G401 (cell line): ENCODE data around the gene HTRA2. TPM values are rescaled to one million over a fixed set of nuclear protein-coding genes. Genes with fewer than 3 reads are reported as not detected.
"Not testable (repeated sequence)": the region's sequence is repeated elsewhere in the genome, so short reads cannot be mapped to it uniquely, and the experiment has no call there.

Experiments used
- DNase-seq: peaks from one replicate; pipeline ENCODE4 v3.0.0-alpha.2; 2015; ENCODE audit warnings: low spot score
- in situ Hi-C: cut with HindIII; loops from 2 replicates; pipeline ENCODE4 v1.10.0; 2016; ENCODE audit warnings: low sequenced_read_pairs, mixed read lengths
- total RNA-seq: library from RNA; depleted of rRNA; stranded (reverse); fragments of >200 nt; shearing (Covaris generic); gene quantifications from 2 replicates; pipeline ENCODE4 v1.2.3, GENCODE V29; 2014; rRNA removed

The HTRA2 gene
- 62.1 and 62.8 TPM in 2 replicates for total RNA-seq

DNA sequence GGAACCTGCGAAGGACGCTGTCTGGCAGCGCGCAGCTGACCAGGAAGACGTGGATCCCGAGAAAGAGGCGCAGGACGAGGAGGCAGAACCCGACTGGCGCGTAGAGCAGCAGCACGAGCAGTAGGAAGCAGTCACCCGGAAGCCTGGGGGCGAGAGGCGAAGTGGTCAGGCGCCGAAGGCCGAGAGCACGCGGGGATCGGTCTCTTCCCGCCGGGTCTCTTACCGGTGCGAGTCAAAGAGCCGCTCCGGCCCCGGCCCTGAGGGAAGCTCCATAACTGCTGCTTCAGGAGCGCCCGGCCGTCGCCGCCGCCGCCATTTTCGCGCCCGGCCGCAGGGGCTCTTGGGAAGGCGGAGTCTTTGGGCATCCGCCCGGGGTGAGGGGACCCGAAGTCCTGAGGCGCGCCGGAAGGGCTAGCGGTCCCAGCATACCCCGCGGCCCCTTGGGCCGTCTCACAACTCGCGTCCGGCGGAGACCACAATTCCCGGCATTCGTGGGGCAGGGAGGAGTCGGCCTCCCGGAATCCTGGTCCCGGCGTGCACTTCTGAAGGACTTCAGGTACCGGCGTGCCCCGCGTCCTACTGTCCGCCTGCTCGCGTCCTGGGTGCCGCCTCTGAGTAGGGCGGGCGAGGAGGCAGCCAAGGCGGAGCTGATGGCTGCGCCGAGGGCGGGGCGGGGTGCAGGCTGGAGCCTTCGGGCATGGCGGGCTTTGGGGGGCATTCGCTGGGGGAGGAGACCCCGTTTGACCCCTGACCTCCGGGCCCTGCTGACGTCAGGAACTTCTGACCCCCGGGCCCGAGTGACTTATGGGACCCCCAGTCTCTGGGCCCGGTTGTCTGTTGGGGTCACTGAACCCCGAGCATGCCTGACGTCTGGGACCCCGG is at the start of gene HTRA2, which contains the start of gene AUP1:
TSS of gene HTRA2 (plus strand) at position 577 of the 882 bp plus-strand sequence. CDS start at position 651, 74 bp downstream.
TSS of gene AUP1 (minus strand) at position 350 of the 882 bp plus-strand sequence. CDS start at position 273, 77 bp downstream.
- peak; percentile 99 for DNase-seq
- in situ Hi-C loops, result no loop called here

DNA sequence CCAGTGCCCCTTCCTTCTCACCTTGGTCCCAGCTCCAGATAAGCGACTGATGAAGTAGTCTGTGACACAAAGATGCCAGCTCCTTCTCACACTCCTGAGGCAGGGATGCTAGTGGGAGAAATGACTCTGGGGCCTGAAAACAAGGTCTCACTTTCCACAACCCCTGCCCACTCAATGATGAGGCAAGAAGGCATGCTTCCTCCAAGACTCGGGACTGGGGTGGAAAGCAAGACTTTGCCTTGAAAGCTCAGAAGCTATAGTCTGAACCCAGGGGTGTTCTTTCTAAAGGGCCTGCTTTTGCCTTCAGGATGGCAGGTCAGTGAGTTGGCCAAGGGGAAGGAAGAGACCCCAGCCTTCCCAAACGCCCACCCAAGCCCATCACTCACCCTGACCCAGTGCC is 48.3 kb upstream of the HTRA2 start:
- in situ Hi-C loops, result no loop called here
- no peak for DNase-seq

DNA sequence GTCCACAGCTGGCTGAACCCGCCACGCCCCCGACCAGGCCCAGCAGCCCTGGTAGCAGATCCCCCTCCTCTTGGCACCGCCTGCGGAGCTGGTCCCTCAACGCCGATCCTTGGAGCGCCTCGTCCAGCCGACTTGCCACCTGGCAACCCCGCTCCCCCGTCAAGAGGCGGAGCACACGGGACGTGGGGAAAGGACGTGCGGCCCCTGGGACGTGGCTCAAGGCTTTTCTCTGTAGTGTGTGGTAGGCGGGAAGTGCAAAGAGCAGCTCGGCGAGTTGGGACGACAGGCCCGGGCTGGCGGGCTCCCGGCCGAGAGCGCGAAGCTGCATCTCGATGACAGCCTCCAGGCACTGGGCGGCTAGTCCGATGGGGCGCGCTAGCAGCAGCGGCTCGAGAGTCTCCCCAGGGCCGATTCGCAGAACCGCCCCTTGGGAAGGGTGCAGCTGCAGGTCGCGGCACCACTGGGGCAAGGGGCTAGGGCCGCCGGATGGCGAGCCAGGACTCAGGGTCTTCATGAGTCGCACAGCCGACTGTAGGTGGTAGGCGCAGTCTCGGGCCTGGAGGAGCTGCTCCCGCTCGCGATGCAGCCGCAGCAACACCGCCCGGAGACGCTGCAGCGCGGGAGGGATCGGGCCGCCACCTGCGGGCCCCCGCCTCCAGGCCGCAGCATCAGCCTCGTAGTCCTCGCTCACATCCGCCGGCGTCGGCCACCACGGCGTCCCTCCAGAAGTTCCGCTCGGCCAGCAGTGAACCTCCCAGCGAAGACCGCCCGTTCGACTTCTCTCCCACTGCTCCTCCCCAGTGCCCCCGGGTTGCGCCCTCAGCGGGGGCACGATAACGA is 47.6 kb upstream of the HTRA2 start:
- DNase-seq, result no peak
- in situ Hi-C loops, result no loop called here

DNA sequence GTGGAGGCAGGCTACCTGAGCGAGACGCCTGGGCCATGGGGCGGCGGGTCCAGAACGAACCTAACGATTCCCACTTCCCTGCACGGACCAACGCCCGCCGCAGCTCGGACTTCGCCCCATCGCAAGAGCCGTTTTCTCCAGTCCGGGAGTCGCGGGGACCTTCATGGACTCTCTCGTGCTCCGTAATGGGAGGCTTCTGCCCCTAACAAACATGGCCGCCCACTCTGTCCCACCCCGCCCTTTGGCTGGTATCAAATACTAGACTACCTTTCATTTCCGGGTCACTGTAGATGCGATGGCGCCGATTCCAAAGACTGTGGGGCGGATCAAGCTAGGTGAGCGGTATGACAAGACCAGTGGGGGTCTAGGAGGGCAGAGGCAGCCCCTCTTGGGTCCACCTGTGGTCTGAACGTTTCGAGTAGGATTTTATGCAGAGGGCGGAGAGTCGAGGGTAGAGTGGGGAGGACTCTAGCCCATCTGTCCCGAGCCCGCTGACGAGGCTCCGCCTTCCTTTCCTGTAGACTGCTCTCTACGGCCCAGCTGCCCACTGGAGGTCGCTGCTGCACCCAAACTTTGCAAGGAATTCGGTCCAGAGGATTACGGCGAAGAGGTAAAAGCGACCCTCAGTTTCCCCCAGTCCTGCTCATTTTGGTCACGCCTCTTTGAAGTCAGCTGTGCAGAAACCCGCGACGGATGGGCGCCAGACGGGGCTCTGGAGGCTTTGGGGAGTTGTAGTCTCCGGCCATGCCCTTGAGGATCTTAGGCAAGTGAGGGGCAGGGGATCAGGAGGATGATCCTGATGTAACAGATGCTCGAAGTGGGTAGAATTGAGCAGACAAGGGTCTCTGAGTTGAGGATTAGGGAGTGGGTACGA is 46.7 kb upstream of the HTRA2 start, which contains the start of the genes CCDC142 and TTC31:
TSS of gene CCDC142 (minus strand) at position 198 of the 874 bp plus-strand sequence. CDS start at position 37, 161 bp downstream.
TSS of gene TTC31 (plus strand) at position 281 of the 874 bp plus-strand sequence. CDS start at position 296, 15 bp downstream.
- peak; percentile 97 for DNase-seq
- in situ Hi-C loops, result no loop called here

DNA sequence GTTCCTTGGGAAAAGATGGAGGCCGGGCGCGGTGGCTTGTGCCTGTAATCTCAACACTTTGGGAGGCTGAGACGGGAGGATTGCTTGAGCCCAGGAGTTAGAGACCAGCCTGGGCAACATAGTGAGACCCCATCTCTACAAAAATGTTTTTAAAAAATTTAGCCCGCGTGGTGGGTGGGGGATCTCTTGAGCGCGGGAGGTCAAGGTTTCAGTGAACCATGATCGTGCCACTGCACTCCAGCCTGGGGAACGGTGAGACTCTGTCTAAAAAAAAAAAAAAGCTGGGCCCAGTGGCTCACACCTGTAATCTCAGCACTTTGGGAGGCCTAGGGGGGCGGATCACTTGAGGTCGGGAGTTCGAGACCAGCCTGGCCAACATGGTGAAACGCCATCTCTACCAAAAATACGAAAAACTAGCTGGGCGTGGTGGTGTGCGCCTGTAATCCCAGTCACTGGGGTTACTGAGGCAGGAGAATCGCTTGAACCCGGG is 46.0 kb upstream of the HTRA2 start:
- in situ Hi-C loops, DNase-seq: not testable (repeated sequence)

DNA sequence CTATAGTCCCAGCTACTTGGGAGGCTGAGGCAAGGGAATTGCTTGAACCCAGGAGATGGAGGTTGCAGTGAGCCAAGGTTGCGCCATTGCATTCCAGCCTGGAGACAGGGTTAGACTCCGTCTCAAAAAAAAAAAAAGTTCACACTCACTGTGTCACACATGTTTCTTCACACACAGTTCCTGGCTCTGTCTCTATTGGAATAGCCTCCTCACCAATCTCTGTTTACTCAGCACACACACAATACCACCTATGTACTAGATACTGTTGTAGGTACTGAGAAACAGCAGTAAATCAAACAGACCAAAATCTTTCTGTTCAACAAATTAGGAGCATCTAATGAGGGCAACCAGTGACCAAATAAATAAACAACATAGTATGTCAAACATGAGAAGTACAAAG is 43.6 kb upstream of the HTRA2 start:
- in situ Hi-C loops, result no loop called here
- no peak for DNase-seq

DNA sequence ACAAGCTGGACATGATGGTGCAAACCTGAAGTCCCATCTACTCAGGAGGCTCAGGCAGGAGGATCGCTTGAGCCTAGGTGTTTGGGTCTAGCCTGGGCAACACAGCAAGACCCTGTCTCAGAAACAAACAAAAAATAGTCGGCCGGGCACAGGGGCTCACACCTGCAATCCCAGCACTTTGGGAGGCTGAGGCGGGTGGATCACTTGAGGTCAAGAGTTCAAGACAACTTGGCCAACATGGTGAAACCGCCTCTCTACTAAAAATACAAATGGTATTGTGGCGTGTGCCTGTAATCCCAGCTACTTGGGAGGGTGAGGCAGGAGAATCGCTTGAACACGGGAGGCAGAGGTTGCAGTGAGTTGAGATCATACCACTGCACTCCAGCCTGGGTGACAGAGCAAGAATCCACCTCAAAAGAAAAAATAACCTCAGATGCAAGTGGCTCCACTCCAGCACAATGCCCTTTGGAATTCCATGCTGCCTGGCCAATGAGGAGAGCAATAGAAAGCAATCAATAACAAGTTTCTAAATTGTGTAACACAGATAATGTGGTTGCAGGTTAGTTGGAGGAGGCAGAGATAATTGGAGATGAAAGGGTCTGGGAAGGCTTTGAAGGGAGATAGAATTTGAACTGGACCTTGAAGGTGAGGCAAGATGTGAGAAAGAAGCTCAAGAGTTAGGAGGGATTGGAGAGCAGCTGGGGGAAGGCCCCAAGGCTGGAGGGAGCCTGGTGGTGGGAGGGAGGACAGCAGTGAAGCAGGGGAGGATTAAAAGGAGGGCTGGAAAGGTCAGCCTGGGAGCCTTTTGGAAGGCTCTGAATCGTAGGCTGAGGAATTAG is 40.9 kb upstream of the HTRA2 start:
- in situ Hi-C loops, result no loop called here
- DNase-seq, result no peak

DNA sequence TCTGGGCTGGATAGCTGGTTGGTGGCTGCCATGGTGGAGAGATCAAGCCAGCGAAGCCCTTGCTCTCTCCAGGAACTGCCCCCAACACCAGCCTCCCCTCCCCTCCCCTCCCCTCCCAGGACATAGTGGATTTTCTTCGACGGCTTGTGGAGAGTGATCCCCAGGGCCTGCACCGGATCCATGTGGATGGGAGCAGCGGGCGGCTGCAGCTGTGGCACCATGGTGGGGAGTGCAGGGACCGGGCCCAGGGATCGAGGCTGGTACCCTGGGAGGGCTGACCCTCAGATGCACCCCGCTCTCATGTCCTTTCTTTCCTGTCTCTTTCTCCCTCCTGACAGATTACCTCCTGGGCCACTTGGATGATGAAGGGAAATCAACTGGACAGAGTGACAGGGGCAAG is 39.8 kb upstream of the HTRA2 start:
- in situ Hi-C loops, result no loop called here
- no peak for DNase-seq

DNA sequence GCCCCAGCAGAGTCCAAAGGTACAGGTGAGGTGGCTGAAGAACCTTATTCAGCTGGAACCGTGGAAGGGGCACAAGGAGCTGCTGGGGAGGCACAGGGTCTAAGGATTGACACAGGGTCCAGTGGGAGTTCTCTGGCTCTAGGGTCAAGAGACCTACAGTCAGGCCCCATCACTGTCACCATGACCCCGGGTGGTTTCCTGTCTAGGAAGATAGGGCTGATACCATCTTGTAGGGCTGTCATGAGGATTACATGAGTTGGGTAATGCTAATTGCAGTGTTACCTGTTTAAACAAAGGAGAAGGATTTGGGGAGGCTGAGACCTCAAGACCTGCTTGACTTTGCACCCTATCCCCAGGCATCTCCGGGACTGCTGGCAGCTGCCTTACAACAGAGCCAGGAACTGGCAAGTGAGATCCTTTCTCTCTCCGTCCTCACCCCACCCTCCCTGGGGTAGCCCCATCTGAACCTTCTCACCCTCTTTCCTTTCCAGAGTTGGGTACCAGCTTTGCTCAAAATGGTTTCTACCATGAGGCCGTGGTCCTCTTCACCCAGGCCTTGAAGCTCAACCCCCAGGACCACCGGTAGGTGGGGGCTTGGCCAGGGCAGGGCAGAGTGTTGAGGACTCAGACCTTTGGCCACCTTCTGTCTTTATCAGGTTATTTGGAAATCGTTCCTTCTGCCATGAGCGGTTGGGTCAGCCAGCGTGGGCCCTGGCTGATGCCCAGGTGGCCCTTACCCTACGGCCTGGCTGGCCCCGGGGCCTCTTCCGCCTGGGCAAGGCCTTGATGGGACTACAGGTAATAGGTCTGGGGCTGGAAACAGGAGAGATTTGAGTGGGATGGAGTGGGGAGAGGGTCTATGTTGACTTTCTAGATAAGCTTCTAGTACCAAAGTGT is 37.8 kb upstream of the HTRA2 start:
- in situ Hi-C loops, result no loop called here

DNA sequence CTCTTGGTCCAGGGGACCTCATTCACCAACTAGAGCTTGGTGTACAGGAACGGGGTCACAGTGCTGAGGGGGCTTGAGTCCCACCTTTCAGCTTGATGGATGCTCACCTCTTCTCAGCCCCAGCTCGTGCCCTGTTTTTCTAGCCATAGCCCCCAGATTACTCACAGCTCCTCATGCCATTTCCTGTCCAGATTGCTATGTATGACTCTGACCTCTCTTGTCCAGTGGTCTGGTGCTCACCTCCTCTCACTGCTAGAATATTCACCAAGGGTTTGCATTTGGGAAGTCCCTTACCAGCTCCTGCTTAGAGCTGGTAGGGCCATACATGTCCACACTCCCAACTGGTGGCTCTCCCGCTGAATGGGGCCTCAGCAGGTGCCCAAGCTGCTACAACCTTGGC is 36.2 kb upstream of the HTRA2 start:
- in situ Hi-C loops, result no loop called here

More for the DNA sequence above, 37.8 kb upstream of the HTRA2 start:
- no peak for DNase-seq

DNA sequence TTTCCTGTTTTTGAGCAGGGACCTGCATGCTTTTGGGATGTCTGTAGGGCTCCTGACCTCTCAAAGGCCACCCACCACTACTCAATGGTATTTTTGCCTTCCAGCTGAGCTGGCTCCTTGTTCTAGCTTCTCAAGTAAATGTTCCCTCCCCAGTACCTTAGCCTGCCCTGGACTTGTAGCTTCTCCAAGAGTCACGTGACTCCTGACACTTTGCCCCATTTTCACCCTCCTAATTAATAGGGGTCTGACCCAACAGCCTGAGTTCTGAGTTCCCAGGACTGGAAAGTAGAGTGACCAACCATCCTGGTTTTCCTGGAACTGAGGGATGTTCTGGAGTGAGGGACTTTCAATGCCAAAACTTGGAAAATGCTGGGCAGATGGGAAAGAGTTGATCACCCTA is 34.3 kb upstream of the HTRA2 start:
- in situ Hi-C loops, result no loop called here
- DNase-seq, result no peak

More for the DNA sequence above, 36.2 kb upstream of the HTRA2 start:
- DNase-seq, result no peak

DNA sequence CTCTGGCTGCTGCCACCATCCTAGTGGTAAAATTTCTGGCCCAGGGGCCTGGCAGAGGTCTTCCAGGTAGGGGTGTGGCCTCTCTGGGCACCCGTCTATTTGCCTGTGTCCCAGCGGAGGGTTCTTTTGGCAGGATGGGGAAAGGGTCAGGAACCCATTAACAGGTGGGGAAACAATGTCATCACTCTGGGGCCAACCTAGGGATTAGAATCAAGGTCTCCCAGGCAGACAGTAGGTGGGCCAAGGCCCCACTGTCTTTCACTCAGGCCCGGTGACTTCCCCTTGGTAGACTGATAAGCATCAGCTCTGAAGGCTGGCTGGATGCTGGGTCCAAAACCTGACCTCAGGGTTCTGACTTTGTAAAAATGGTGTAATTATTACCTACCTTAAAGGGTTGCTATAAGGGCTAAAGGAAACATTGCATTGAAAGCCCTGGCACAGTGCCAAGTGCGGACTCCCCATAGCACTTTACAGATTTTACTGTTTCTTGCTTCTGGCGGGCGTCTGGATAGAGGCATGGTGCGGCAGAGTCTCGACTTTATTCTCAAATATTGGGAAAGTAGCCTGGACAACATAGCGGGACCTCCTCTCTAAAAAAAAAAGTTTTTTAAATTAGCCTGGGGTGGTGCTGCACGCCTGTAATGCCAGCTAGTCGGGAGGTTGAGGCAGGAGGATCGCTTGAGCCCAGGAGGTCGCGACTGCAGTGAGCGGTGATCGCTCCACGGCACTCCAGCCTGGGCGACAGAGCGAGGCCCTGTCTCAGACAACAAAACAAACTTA is 32.5 kb upstream of the HTRA2 start:
- no peak for DNase-seq
- in situ Hi-C loops, result no loop called here

DNA sequence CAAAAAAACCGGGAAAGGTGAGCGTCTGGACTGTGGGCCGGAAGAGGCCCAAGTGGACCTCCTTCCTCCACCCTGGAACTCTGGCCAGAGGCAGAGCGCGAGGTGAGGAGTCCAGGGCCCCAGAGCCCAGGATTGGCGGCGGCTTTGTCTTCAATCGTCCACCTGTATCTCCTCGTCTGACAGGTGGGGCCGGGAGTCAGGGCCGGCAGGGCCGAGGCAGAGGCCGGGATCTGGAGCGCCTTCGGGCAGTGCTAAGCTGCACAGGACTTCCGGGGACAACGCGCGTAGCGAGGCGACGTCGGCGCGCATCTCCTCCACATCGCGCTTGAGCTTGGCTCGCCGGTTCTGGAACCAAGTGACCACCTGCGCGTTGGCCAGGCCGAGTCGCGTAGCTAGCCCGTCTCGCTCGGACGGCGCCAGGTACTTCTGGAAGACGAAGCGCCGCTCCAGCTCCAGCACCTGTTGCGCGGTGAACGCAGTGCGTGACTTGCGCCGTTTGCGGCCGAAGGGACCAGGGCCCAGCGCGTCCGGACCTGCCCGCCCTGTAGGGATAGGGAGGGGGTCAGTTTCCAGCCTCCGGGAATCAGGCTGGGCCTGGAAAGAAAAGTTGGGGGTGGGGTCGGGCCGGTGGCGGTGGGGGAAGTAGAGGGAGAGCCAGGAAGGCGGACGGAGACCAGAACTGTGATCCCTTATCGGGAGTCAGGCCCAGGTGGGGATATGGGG is 31.8 kb upstream of the HTRA2 start:
- no peak for DNase-seq
- in situ Hi-C loops, result no loop called here

DNA sequence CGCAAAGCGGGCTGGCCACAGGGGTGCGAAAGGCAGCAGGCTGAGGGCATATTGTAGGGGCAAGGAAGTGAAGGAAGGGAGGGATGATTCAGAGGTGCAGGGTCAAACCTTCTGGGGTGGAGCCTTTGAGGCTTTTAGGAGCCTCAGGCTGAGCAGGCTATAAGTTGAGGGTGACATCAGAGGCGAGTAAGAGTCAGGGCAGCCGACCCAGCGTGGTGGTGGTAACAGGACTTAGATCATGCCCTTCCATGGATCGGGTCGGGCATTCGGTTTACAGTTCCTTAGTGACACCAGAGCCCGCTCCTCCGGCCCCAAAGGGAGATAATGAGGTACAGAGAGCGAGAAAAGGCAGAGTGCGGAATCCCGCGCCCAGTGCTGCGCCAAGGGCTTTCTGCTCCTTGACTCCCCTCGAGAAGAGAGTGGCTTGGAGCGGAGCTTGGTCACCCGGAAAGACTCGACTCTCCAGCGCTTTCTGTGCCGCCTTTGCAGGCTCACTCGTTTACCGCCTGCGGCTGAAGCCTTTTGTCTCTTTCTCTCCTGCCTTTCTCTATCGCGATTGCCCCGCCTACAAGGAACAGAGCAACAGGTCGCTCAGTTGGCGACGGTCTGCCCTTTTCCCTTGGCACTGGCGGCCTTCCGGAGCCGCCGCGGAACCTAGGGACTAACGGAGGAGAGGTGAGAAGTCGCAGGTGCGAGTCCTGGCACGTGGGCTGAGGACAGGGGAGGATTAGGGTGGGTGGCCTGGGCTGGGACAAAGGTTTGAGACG is 31.1 kb upstream of the HTRA2 start:
- no peak for DNase-seq
- in situ Hi-C loops, result no loop called here
